Melanocyte of skin (primary cell): ENCODE results near the gene CMTM2. TPM values are rescaled to one million over a fixed set of nuclear protein-coding genes. Genes with fewer than 3 reads are reported as not detected.

Experiments
- small RNA-seq, 2 donors: library from RNA; depleted of rRNA; stranded (forward); fragments of <200 nt; gene quantifications; one replicate each; pipeline ENCODE3, GENCODE V24; 2012
- total RNA-seq, 2 donors: library from RNA; depleted of rRNA; stranded (reverse); fragments of >200 nt; gene quantifications; 2 replicates each; pipeline ENCODE4 v1.2.3, GENCODE V29; 2012

The CMTM2 gene
- total RNA-seq, result not detected

GRCh38 chr16:66578651-66579531 lies at the start of gene CMTM2:
Gene CMTM2 (plus strand): TSS chr16:66579463. CDS start chr16:66579608, 145 bp downstream.

GRCh38 chr16:66549284-66550131 lies 29.8 kb upstream of the CMTM2 start, which contains the start of gene TK2:
Gene TK2 (minus strand): TSS chr16:66550122. CDS start chr16:66550061, 61 bp downstream.

GRCh38 chr16:66552286-66553177 lies 26.7 kb upstream of the CMTM2 start, which contains the start of gene CKLF:
Gene CKLF (plus strand): TSS chr16:66552576. CDS start chr16:66552716, 140 bp downstream.

GRCh38 chr16:66566051-66566901 lies 13.0 kb upstream of the CMTM2 start, which contains the start of gene CMTM1:
Gene CMTM1 (plus strand): TSS chr16:66566439. CDS start chr16:66566514, 75 bp downstream.

GRCh38 chr16:66604376-66605176 lies 25.3 kb downstream of the CMTM2 start, which contains the start of gene CMTM3:
Gene CMTM3 (plus strand): TSS chr16:66604704. CDS start chr16:66604806, 102 bp downstream.

Small RNA genes within 50 kb of the gene (small RNA-seq; reads per million reads assigned to genes)
- gene CKLF-CMTM1, result 0 reads per million in 2 donors

Other genes with a start within 250 kb of the CMTM2 start
- under 1 TPM; 0.33 to 0.34 TPM for gene CDH5, start 212.8 kb upstream of the CMTM2 start, total RNA-seq
- 1 to 10 TPM in 1 of 2 donors, under 1 TPM in 1; 0.69 to 1.3 TPM for gene BEAN1, start 152.2 kb upstream of the CMTM2 start, total RNA-seq
- 10 to 100 TPM; 27.3 to 40.3 TPM for gene TK2, start 29.3 kb upstream of the CMTM2 start, total RNA-seq
- gene CKLF, start 26.9 kb upstream of the CMTM2 start, total RNA-seq, result 10 to 100 TPM; 43.7 to 99.2 TPM
- 1 to 10 TPM in 1 of 2 donors, under 1 TPM in 1; 0.67 to 2.4 TPM for gene CMTM1, start 13.0 kb upstream of the CMTM2 start, total RNA-seq
- gene CMTM3, start 25.2 kb downstream of the CMTM2 start, total RNA-seq, result 10 to 100 TPM; 10.3 to 17.0 TPM
- gene CMTM4, start 117.3 kb downstream of the CMTM2 start, total RNA-seq, result 10 to 100 TPM; 28.0 to 34.1 TPM
- 100 to 1,000 TPM; 112 to 203 TPM for gene DYNC1LI2, start 172.1 kb downstream of the CMTM2 start, total RNA-seq
- gene TERB1, start 222.1 kb downstream of the CMTM2 start, total RNA-seq, result under 1 TPM; under 0.01 TPM